ENCODE results near the gene LETM1. TPM values are rescaled to one million over a fixed set of nuclear protein-coding genes. Genes with fewer than 3 reads are reported as not detected.

LETM1 gene
- total RNA-seq, 2 donors from 2014 or later, result 64.5 to 129 TPM

DNA sequence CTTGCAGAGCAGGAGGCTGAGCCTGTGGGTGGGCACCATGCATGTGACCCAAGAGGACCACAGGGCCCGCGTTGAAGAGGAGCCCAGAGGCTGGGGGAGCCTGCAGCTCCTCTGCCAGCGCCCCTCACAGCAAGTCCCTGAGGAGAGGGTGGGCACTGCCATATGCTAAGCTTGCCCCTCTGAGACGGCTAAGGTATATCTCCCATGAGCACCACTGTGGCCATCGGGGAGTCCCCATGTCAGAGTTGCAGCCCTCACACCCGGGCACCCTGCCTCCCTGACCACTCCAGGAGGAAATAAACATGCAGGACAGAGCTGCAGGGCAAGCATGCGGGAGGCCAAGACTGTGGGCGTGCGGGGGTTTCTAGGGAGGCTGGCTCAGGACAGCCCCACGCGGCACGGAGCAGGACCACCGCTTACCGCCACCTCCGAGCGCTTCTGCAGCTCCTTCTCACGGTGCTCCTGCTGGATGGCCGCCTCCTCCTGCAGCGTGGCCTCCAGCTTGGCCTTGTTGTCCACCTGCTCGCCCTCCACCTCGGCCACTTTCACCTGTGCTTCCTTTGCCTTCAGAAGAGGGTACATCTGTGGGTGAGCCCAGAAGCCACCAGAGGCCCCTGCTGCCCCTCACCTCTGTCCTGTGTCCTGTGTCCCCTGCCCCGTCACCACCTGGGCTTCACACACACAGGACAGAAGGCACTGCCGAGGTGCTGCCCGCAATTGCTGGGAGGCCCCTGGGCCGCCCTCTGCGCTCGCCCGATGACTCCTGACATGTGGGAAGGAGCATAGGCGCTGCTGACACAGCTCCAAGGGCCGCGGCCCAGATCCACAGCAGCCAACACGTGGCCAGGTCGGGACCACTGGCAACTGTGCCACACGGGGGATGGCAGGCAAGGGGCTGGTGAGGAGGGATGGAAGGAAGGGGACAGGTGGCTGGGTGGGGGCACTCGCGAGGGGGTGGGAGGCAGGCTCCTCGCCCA lies 33.1 kb downstream of the LETM1 start:
- DNase-seq (ENCODE audit: low spot score) (no peak), ATAC-seq (peak in 1 of 2 donors; percentile 19)
- Mint-ChIP-seq H3K27ac (no peak overlapping the region), H3K9me3 (no peaks in the 10 kb centered on the region), H3K27me3 (no peaks in the 10 kb centered on the region), H3K4me1 (ENCODE audit: low read depth in 2 of 2) (peaks cover 0 to 3% of the 10 kb centered on the region in 2 donors), H3K36me3 (peaks cover 21% of the 10 kb centered on the region), H3K4me3 (no peak overlapping the region)

DNA sequence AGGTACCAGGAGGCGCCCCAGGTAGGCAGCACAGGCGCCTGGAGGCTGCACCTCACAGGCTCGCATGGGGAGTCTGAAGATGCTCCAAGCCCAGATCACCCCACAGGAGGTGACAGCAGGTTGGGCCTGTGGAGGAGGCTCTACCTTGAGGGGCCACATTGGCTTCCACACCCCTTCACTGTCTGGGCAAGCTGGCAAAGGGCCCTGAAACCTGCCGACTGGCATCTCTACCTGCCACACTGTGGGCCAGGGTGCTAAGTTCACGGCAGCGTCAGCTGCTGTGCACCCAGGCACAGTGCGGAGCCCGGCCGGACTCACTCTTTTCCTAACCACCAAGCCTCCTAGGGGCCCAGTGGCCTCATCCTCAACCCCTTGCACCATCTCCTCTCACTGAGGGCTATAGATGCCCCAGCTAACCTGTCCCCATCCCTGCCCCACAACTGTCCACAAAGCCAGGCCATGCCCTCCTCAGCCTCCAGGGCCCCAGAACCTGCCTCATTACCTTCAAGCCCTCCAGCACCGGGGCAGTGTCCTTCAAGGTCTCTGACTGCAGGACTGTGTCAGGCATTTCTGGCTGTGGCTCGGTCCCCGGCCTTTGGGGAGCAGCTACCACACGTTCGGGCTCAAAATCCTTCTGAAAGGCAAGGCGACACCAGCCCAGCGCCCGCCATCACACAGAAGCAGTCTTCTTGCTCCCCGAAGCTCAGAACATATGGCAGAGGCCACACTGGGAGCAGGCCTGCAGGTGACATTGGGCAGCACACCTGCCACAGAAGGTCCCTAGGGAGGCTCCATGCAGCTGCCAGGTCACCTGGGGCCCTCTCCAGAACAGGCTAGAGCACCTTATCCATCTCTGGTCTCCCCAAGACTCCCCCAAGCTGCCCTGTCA lies 34.0 kb downstream of the LETM1 start:
- DNase-seq (ENCODE audit: low spot score) (no peak), ATAC-seq (peak in 1 of 2 donors; percentile 7)
- no peaks in the 10 kb centered on the region for H3K9me3 Mint-ChIP-seq
- H3K27me3 Mint-ChIP-seq, result no peaks in the 10 kb centered on the region
- H3K4me3 Mint-ChIP-seq, result no peak overlapping the region
- peaks cover 0 to 2% of the 10 kb centered on the region in 2 donors for H3K4me1 Mint-ChIP-seq (ENCODE audit: low read depth in 2 of 2)
- no peak overlapping the region for H3K27ac Mint-ChIP-seq
- peaks cover 21% of the 10 kb centered on the region for H3K36me3 Mint-ChIP-seq

DNA sequence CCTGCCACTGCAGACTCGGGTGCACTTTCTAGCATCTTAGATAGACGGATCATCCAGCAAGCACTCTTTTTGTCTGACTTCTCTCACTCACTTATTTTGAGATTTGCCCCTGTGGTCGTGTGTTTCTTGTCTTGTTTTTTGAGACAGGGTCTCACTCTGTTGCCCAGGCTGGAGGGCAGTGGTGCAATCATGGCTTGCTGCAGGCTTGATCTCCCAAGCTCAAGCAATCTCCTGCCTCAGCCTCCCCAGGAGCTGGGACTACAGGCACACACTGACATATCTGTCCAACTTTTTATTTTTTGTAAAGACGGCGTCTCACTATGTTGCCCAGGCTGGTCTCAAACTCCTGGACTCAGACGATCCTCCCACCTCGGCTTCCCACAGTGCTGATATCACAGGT lies 36.1 kb downstream of the LETM1 start:
- Mint-ChIP-seq H3K4me1 (ENCODE audit: low read depth in 2 of 2) (no peaks in the 10 kb centered on the region), H3K27me3 (no peaks in the 10 kb centered on the region), H3K27ac (no peak overlapping the region), H3K4me3 (no peak overlapping the region), H3K9me3 (no peaks in the 10 kb centered on the region), H3K36me3 (peaks cover 21% of the 10 kb centered on the region)
- DNase-seq (ENCODE audit: low spot score) (no peak), ATAC-seq (no peak)

DNA sequence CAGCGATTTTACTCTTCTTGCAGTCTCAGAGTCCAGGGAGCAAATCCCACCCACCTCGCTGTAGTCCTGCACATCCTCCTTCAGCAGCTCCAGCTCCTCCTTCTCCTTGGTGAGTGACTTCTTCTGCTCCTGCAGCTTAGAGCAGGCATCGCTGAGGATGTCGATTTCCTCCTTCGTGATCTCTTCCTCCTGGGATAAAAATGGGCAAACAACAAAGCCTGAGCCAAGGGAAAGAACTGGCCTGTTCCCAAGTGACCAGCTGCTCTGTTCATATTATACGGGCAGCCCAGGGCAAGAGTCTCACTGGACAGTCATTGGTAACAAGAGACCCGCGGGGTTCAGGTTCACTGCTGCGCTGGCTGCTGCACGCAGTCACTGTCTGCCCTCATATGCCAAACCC lies 36.7 kb downstream of the LETM1 start:
- Mint-ChIP-seq H3K27me3 (no peaks in the 10 kb centered on the region), H3K27ac (no peak overlapping the region), H3K4me1 (ENCODE audit: low read depth in 2 of 2) (no peaks in the 10 kb centered on the region), H3K9me3 (no peaks in the 10 kb centered on the region), H3K4me3 (no peak overlapping the region), H3K36me3 (peaks cover 17% of the 10 kb centered on the region)
- ATAC-seq (no peak), DNase-seq (ENCODE audit: low spot score) (no peak)

GRCh38 chr4:1815997-1816860 lies 39.7 kb downstream of the LETM1 start:
- Mint-ChIP-seq H3K4me3 (no peak overlapping the region), H3K27me3 (no peaks in the 10 kb centered on the region), H3K4me1 (ENCODE audit: low read depth in 2 of 2) (peaks cover 0 to 3% of the 10 kb centered on the region in 2 donors), H3K9me3 (no peaks in the 10 kb centered on the region), H3K36me3 (peaks cover 14% of the 10 kb centered on the region), H3K27ac (no peak overlapping the region)
- no peak for DNase-seq (ENCODE audit: low spot score)
- no peak for ATAC-seq

DNA sequence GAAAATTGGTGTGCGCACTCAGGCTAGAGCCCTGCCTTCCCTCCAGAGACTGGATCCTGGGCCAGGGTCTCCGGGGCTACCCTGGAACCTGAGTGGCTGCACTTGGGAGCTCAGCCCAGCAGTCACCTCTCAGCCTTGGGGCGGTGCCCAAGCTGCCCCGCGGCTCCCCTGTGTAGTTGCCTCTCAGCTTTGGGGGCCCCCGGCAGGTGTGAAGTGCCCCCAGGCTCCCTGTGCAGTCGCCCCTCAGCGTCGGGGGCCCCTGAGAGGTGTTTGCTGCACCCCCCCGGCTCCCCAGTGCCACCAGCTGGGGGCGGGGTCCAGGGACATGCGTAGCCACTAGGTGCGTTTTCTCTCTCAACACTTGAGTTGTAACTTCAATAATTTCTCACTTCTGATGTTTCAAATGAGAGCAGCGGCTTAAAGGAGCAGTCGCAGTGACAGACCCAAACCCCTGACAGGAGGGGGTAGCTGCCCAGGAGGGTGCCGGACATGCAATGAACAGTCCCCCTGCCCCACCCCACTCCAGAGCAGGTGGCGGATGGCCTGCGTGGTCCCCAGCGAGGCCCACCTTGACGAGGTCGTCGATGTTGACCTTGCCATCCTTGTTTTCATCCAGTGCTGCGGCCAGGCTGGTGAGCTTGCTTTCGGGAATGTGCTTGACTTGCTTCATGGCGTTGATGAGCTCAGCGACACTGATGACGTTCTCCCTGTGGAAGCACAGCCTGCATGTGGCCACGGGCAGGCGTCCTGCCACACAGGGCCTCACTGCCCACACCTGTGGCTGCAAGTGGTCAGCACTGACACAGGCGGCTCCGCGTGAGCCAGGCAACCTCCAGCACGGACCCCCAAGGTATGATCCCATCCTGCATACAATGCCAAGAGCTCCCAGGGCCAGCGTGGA lies 40.6 kb downstream of the LETM1 start:
- H3K36me3 Mint-ChIP-seq, result peaks cover 14% of the 10 kb centered on the region

GRCh38 chr4:1814453-1814852 lies 41.5 kb downstream of the LETM1 start:
- no peak overlapping the region for H3K27ac Mint-ChIP-seq
- DNase-seq (ENCODE audit: low spot score), result no peak
- H3K27me3 Mint-ChIP-seq, result no peaks in the 10 kb centered on the region
- no peak for ATAC-seq
- peaks cover 0 to 3% of the 10 kb centered on the region in 2 donors for H3K4me1 Mint-ChIP-seq (ENCODE audit: low read depth in 2 of 2)
- no peak overlapping the region for H3K4me3 Mint-ChIP-seq
- peaks cover 5% of the 10 kb centered on the region for H3K36me3 Mint-ChIP-seq
- no peaks in the 10 kb centered on the region for H3K9me3 Mint-ChIP-seq

More for the DNA sequence above, 40.6 kb downstream of the LETM1 start:
- Mint-ChIP-seq H3K27me3 (no peaks in the 10 kb centered on the region), H3K9me3 (no peaks in the 10 kb centered on the region), H3K27ac (no peak overlapping the region), H3K4me3 (no peak overlapping the region), H3K4me1 (ENCODE audit: low read depth in 2 of 2) (peaks cover 0 to 3% of the 10 kb centered on the region in 2 donors)
- DNase-seq (ENCODE audit: low spot score) (no peak), ATAC-seq (no peak)

DNA sequence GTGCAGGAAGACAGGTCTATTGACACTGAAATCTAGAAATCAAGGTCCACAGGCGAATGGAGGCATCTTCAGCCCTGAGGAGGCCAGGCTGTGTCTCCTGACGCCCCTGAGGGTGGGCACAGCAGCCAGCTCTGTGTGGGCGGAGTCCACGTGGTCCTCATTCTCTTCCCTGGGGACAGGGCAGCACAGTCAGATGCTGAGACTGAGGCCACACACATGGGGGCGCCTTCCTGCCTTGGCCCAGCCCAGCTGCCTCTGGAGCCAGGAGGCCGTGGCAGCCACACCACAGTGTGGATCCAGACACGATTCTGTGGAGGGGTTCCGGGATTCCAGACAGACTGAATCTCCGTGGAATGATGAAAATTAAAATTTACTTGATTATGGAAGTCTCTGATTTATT lies 42.0 kb downstream of the LETM1 start:
- ATAC-seq, result no peak
- no peaks in the 10 kb centered on the region for H3K27me3 Mint-ChIP-seq
- H3K4me1 Mint-ChIP-seq (ENCODE audit: low read depth in 2 of 2), result peaks cover 0 to 3% of the 10 kb centered on the region in 2 donors
- H3K4me3 Mint-ChIP-seq, result no peak overlapping the region
- no peaks in the 10 kb centered on the region for H3K36me3 Mint-ChIP-seq
- DNase-seq (ENCODE audit: low spot score), result no peak
- H3K27ac Mint-ChIP-seq, result no peak overlapping the region
- no peaks in the 10 kb centered on the region for H3K9me3 Mint-ChIP-seq

DNA sequence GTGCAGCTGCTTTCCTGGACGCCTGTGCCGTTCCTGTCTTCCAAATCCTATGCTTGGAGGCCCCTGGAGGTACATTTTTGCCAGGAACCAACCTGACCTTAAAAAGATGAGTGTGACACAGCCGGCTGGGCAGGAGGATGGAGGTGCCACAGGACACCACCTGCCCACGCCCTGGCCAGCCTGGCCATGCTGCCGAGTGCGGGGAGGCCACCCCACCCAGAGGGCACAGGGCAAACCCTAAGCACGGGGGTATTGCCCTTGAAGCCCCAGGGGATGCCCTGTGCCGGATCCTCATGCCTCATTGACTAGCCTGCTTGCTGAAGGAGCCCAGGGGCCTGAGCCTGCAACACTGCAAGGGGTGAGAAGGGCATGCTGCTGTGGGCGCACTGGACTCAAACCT lies 42.7 kb downstream of the LETM1 start:
- H3K27me3 Mint-ChIP-seq, result no peaks in the 10 kb centered on the region
- no peak overlapping the region for H3K4me3 Mint-ChIP-seq
- no peak for DNase-seq (ENCODE audit: low spot score)
- H3K27ac Mint-ChIP-seq, result no peak overlapping the region
- H3K36me3 Mint-ChIP-seq, result no peaks in the 10 kb centered on the region
- peaks cover 0 to 3% of the 10 kb centered on the region in 2 donors for H3K4me1 Mint-ChIP-seq (ENCODE audit: low read depth in 2 of 2)
- no peak for ATAC-seq
- no peaks in the 10 kb centered on the region for H3K9me3 Mint-ChIP-seq

DNA sequence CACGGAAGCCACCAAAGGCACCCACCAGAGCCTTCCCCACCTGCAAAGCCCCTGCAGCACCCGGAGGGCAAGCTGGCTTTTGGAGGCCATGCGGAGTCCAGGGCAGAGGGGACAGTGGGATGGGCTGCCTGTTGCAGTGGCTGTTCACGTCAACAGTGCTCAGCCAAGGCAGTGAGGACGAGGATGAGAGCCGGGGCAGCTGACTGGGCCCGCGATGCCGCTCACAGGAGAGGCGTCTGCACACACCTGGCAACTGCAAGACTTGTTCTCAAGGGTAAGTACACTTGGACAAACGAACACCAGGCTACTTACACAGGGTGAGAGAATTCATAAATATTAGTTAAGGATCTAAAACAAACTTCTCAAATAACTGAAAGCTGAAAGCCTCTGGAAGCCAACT lies 43.2 kb downstream of the LETM1 start:
- ATAC-seq, result no peak
- Mint-ChIP-seq H3K36me3 (no peaks in the 10 kb centered on the region), H3K9me3 (no peaks in the 10 kb centered on the region), H3K4me3 (no peak overlapping the region), H3K27ac (no peak overlapping the region), H3K27me3 (no peaks in the 10 kb centered on the region), H3K4me1 (ENCODE audit: low read depth in 2 of 2) (peaks cover 0 to 3% of the 10 kb centered on the region in 2 donors)
- DNase-seq (ENCODE audit: low spot score), result no peak

- H3K4me1 Mint-ChIP-seq (ENCODE audit: low read depth in 2 of 2), result peaks cover 0 to 3% of the 10 kb centered on the region in 2 donors
- H3K9me3 Mint-ChIP-seq, result no peaks in the 10 kb centered on the region
- no peak overlapping the region for H3K4me3 Mint-ChIP-seq
- no peaks in the 10 kb centered on the region for H3K36me3 Mint-ChIP-seq
- DNase-seq (ENCODE audit: low spot score) (no peak), ATAC-seq (no peak)
- no peaks in the 10 kb centered on the region for H3K27me3 Mint-ChIP-seq
- no peak overlapping the region for H3K27ac Mint-ChIP-seq
Measured at GRCh38 chr4:1810765-1811164, 45.2 kb downstream of the LETM1 start.

- no peaks in the 10 kb centered on the region for H3K9me3 Mint-ChIP-seq
- no peaks in the 10 kb centered on the region for H3K36me3 Mint-ChIP-seq
- H3K4me1 Mint-ChIP-seq (ENCODE audit: low read depth in 2 of 2), result peaks cover 0 to 3% of the 10 kb centered on the region in 2 donors
- H3K4me3 Mint-ChIP-seq, result no peak overlapping the region
- H3K27me3 Mint-ChIP-seq, result no peaks in the 10 kb centered on the region
- DNase-seq (ENCODE audit: low spot score) (no peak), ATAC-seq (peak; percentile 63 to 64)
- no peak overlapping the region for H3K27ac Mint-ChIP-seq
Measured at GRCh38 chr4:1809754-1810502, 46.0 kb downstream of the LETM1 start.

Data from natural killer cell treated with Interleukin-12 subunit alpha and Interleukin-12 subunit beta and Interleukin-15 and Interleukin-18, amount 100 ng/mL, for 72 hours (primary cell).